ENCODE data around the gene CHMP2B. TPM values are rescaled to one million over a fixed set of nuclear protein-coding genes. Genes with fewer than 3 reads are reported as not detected.

Gene CHMP2B
- total RNA-seq (2021; fragmentation: NEBNext Ultra II Directional; extraction: Animal tissue kit (Norgen Biotek cat#: 25700)) (49.3 and 56.5 TPM in 2 replicates), polyA plus RNA-seq (2011; rRNA removed) (14.0 and 16.1 TPM in 2 replicates), polyA minus RNA-seq (2011; rRNA and poly(A)+ RNA removed) (3.1 and 3.2 TPM in 2 replicates)
- 24.4 TPM for polyA plus RNA-seq (2011; cell fraction: cytosol; rRNA removed)
- 8.3 TPM for polyA plus RNA-seq (2011; cell fraction: nucleus; rRNA removed)
- polyA plus RNA-seq (2012, experiment 1 of 2): 24.1 to 39.6 TPM (median 26.7 TPM) in 4 replicates
- 4.6 TPM for polyA plus RNA-seq (2012, experiment 2 of 2)
- 46.0 TPM for polyA plus RNA-seq (2013, experiment 1 of 2)
- polyA plus RNA-seq (2013, experiment 2 of 2): 45.7 TPM
- 12.2 TPM for polyA minus RNA-seq (2011; cell fraction: cytosol; rRNA and poly(A)+ RNA removed)
- 16.2 TPM for polyA minus RNA-seq (2011; cell fraction: nucleus; rRNA and poly(A)+ RNA removed)
- long read RNA-seq, experiment 1, transcript CHMP2B-201 (6 exons, 2,557 nt): major isoform, 28 of 69 reads
- long read RNA-seq, experiment 1, partial matches to known transcripts: 37 of 69 reads
- long read RNA-seq, experiment 1, other reads (novel, unspliced or antisense): 1 of 69 reads
- long read RNA-seq, experiment 2, transcript CHMP2B-201 (6 exons, 2,557 nt): major isoform, 70 of 78 reads
- long read RNA-seq, experiment 2, partial matches to known transcripts: 0 of 78 reads
- long read RNA-seq, experiment 2, other reads (novel, unspliced or antisense): 6 of 78 reads

- Histone ChIP-seq H3K27ac (ENCODE audit: low read depth, low read length) (peak within 1 kb of the TSS; percentile 81), H4K20me1 (replicated peaks in 1 of 2; ENCODE audit: control insufficient read depth in 1 of 2, insufficient read depth in 2 of 2, low read length in 2 of 2) (peaks cover 1 to 4% of the 10 kb centered on the region in 2 experiments), H2BK20ac (ENCODE audit: low read length) (no peak within 1 kb of the TSS), H4K8ac (ENCODE audit: extremely low read depth, insufficient read depth, low read length) (peak within 1 kb of the TSS; percentile 94; the same call in 1 of the 2 replicates), H3K23ac (ENCODE audit: insufficient read length) (no peak within 1 kb of the TSS), H2BK15ac (ENCODE audit: low read length) (no peak within 1 kb of the TSS), H3K4me3 (ENCODE audit: extremely low read depth in 1 of 4, insufficient read depth in 2 of 4, low read depth in 3 of 4, low read length in 4 of 4) (peak within 1 kb of the TSS; percentile 75 to 99 (median 98)), H2AFZ (ENCODE audit: low read length) (peak within 1 kb of the TSS; percentile 98), H2BK120ac (replicated peaks; ENCODE audit: low read depth, low read length) (peak within 1 kb of the TSS; percentile 60), H3K18ac (ENCODE audit: extremely low read depth, low read length) (peak within 1 kb of the TSS; percentile 65), H3K14ac (ENCODE audit: insufficient read length) (peak within 1 kb of the TSS; percentile 95), H2AK5ac (ENCODE audit: low read depth, low read length) (no peak within 1 kb of the TSS), H3K4me2 (ENCODE audit: insufficient read depth in 1 of 2, low read depth in 2 of 2, low read length in 2 of 2) (peak within 1 kb of the TSS; percentile 74 to 83), H2BK12ac (ENCODE audit: low read depth, low read length) (no peak within 1 kb of the TSS), H3K4ac (replicated peaks; ENCODE audit: insufficient read length, low read depth, low read length) (peak within 1 kb of the TSS; percentile 80), H2BK5ac (ENCODE audit: low read depth, low read length) (peak within 1 kb of the TSS; percentile 54), H3K23me2 (ENCODE audit: low read depth, low read length) (peaks cover 5% of the 10 kb centered on the region; the same call in 1 of the 2 replicates), H3K4me1 (replicated peaks in 1 of 4; ENCODE audit: control insufficient read depth in 3 of 4, insufficient read depth in 4 of 4, low read length in 3 of 4) (peaks cover 0 to 4% (median 0%) of the 10 kb centered on the region in 4 experiments; a peak in 1 of 7 replicates), H3K27me3 (replicated peaks in 1 of 4; ENCODE audit: control insufficient read depth in 3 of 4, extremely low read depth in 1 of 4, insufficient read depth in 3 of 4, low read length in 3 of 4) (no peaks in the 10 kb centered on the region), H3K9ac (replicated peaks in 1 of 4; ENCODE audit: extremely low read depth in 1 of 4, low read depth in 3 of 4, low read length in 3 of 4) (peak within 1 kb of the TSS; percentile 73 to 92 (median 85)), H3K56ac (replicated peaks; ENCODE audit: insufficient read length, low read depth, low read length) (peak within 1 kb of the TSS; percentile 84), H3K36me3 (ENCODE audit: control insufficient read depth in 2 of 4, insufficient read depth in 4 of 4, low read length in 3 of 4) (no peaks in the 10 kb centered on the region), H4K91ac (replicated peaks; ENCODE audit: insufficient read length, low read length) (peak within 1 kb of the TSS; percentile 58), H4K5ac (ENCODE audit: insufficient read length, low read depth, low read length) (peak within 1 kb of the TSS; percentile 86), H3K79me1 (ENCODE audit: low read depth, low read length) (no peaks in the 10 kb centered on the region), H3K9me3 (ENCODE audit: insufficient read depth in 2 of 2, low read depth in 1 of 2, low read length in 1 of 2) (no peaks in the 10 kb centered on the region), H3K79me2 (ENCODE audit: control insufficient read depth in 1 of 2, insufficient read depth in 2 of 2, low read length in 2 of 2) (peaks cover 5 to 47% of the 10 kb centered on the region in 2 experiments; a peak in 3 of 4 replicates)
- 1% methylated on average over 42 of the region's 59 CpGs; no CpG with 5 or more reads in 1 of the 2 experiments for WGBS, 2 experiments (ENCODE audit: extremely low coverage in 1 of 2, insufficient coverage in 1 of 2, insufficient read length in 1 of 2, insufficient replicate concordance in 2 of 2, low coverage in 1 of 2, low lambda C conversion rate in 2 of 2, missing lambda C conversion rate in 1 of 2)
- FAIRE-seq: no peak
- POLR2A ChIA-PET (ENCODE audit: partially characterized antibody): interaction anchor here (1.0 to 1.2 kb wide), 3 partner anchors 9 to 39 kb away, joined by 3 to 4 read pairs (median 3); no protein-coding TSS in a partner anchor
- CTCF ChIA-PET (ENCODE audit: partially characterized antibody): interaction anchor here (1.1 kb wide), 1 partner anchor 60 kb away, joined by 3 read pairs; no protein-coding TSS in a partner anchor
- peak; percentile 80 to 93 for DNase-seq (ENCODE audit: low read depth in 1 of 2, low spot score in 2 of 2)
- TF ChIP-seq SIN3A (conservative IDR thresholded peaks at IDR 0.05 in 1 of 2, IDR thresholded peaks at IDR 0.05 in 1 of 2; ENCODE audit: low read depth in 1 of 2, low read length in 2 of 2): 0 out of 4 replicates have a peak, but pooled peaks of 1 of the 2 experiments have one; percentile 32
- TF ChIP-seq NRF1 (IDR thresholded peaks at IDR 0.05; ENCODE audit: low read depth, low read length): peak; percentile 64
- peak; percentile 90 for TF ChIP-seq POLR2AphosphoS5 (IDR thresholded peaks at IDR 0.05; ENCODE audit: low read depth, low read length)
- TF ChIP-seq TCF12 (IDR thresholded peaks at IDR 0.05; ENCODE audit: low read depth, low read length): no peak
- peak; percentile 55 for TF ChIP-seq TBP (IDR thresholded peaks at IDR 0.05; ENCODE audit: low read depth, low read length)
- TF ChIP-seq E2F6 (IDR thresholded peaks at IDR 0.05): peak; percentile 11; the same call in 1 of the 2 replicates
- peak; percentile 74; the same call in 1 of the 2 replicates for TF ChIP-seq RBBP5 (IDR thresholded peaks at IDR 0.05; ENCODE audit: borderline replicate concordance, low read depth, low read length)
These were observed at the start of gene CHMP2B for GRCh38 chr3:87227104-87227834. CHMP2B (plus strand) TSS chr3:87227309; CDS start chr3:87227523, 214 bp downstream.

Data from H1 (cell line).